Limb (tissue), 2 donors: ENCODE data around the gene CAPN10.
"Not testable (repeated sequence)": the region's sequence is repeated elsewhere in the genome, so short reads cannot be mapped to it uniquely, and the experiment has no call there.

ENCODE experiments used
- DNase-seq, 2 donors: peaks; one replicate each; pipeline ENCODE4 v3.0.0-alpha.2; 2016; ENCODE audit errors: extremely low spot score in 2 of 2

Gene CAPN10

DNA sequence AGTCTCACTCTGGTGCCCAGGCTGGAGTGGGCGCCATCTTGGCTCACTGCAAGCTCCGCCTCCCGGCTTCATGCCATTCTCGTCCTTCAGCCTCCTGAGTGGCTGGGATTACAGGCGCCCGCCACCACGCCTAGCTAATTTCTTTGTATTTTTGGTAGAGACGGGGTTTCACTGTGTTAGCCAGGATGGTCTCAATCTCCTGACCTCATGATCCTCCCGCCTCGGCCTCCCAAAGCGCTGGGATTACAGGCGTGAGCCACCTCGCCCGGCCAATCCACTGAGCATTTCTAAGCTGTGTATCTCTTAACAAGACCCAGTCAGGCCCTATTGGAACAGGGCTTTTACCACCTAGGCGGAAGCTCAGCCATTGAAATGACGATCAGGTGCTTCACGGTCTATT lies 23.3 kb upstream of the CAPN10 start:
- DNase-seq: not testable (repeated sequence)

DNA sequence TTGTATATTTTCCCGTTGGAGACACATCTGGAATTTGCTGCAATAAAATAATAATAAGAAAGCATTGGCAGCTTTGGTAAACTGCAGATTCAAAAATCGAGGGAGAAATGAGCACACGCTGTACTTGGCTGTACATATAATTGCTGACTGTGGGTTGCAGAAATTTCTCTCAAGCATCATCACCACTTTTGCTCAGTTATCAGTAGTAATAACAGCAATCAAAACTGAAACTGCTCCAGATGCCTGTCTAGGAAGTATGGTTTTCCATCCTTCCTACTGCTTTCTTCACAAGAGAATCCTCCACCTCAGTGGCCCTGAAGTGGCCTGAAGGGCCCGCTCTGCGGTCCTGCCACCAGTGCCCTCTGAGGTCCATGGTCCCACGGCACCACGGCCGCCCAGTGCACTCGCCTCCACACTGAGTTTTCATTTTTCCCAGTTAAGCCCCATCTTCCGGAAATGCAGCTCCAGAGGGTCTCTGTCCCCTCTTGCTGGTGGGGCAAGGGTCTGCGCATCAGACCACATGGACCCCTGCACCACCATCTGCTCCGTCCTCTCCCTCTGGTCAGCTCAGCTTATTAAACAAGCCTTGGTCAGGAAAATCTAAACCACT lies 22.5 kb upstream of the CAPN10 start:
- no peak for DNase-seq

DNA sequence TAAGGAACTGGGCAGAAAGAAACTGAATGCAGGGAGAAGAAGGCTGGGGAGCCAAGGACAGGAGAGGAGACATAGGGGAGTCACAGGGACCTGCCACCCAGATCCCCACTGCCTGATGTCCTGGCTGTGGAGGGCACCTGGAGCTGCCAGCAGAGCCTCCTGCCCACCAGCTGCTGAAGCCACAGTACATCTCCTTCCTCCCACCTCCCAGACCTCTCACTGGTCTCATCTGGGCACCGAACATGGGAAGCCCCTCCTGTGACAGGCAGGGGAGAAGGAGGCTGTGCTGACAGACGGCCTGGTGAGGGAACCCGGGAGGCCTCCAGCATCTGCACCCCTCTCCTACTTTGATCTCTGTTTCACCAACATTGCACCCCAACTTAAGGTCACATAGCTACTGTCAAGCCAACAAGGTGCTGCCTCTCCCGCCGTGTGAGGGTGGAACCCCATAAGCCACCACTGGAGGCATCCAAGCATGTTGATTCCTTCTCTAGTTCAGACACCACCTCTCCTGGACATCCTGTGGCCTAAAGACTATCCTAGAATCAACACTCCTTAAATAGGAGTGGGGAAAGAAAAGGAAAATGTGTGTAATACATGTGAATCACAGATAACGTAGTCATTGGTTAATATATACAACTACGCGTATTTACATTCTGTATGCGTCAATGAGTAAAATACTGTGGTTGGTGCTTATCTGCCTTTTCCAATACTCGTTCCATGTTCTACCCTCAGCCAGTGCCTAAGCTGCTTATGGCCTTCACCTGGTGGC lies 21.8 kb upstream of the CAPN10 start:
- DNase-seq: no peak

DNA sequence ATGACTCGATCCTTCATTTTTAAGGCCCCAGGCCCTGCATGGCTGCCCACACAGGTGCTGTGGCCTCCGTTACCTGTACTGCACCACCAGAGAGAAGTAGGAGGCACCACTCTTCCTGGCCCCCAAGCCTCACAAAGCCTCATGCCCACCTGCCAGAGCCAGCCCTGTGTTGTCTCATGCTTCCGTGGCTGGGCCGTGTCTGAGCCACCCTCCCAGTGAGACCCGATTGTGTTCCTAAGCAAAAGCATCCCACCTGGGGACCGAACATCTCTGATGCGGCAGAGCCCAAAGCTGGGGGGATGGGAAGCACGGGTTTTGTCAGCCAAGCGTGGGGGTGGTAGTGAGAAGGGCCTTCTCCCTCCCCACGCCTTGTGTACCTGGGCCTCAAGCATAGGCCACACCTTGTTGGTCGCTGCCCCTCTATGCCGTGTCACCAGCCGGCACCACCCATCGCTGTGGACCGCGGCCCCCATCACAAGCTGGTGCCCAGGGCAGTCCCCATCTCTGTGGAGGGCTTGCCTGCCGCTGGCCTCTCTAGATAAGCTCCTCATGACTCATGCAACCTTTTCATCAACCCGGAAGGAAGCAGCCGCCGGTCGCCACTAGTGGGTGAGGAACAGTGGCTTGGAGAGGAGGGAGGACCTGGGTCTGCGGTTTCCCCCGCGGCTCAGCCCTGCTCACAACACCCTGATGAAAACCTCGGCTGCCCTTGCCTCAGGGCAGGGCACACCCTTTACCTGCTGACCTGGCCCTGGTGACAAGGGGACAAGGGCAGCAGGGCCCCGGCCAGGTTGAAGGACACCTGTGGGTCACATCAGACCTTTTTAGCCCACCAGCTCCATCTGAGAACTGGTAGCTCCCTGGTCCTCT lies 21.0 kb upstream of the CAPN10 start:
- DNase-seq: peak in 1 of 2 donors; percentile 40

DNA sequence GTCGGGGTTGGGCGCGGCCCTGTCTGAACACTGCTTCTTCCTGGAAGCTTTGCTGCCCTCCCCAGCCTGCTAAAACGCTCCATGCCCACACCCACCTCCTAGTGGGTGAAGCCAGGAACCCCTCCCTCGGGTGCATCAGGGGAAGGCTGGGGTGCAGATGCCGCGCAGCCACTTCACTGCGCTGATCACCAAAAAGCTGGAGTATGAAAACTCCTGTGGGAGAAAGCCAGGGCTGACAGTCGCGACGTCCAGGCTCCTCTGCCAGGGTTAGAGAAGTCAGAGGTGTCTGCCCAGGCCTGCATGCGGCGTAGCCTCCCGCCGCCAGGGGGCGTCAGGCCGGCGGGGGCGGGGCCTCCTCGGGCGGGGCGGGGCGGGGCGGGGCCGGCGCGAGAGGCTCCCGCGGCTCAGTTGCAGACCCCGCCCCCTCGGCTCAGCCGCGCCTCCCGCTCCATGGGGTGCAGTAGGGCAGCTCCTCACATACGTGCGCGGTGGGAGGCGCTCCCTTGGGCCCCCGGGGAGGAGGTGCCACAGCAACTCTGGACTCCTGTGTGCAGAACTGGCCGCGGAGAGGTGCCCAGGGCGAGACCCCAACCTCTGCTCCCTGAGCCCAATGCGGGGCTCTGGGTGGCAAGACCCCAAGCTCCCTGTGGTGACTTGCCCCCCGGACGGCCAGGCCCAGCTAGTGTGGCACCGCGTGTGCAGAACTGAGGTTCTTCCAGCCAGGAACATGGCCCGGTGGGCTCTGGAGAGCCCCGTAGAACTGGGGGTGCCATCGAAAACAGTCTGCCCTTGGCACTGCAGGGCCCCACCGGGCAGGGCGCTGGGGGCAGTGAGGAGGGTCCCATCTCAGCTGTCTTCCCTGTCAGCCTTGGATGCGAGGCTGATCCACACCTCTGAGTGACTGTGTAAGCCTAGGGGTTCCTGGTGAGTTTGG lies 20.1 kb upstream of the CAPN10 start:
- DNase-seq: peak; percentile 64 to 88

- no peak for DNase-seq
These were observed 19.2 kb upstream of the CAPN10 start for GRCh38 chr2:240567137-240567871.

DNA sequence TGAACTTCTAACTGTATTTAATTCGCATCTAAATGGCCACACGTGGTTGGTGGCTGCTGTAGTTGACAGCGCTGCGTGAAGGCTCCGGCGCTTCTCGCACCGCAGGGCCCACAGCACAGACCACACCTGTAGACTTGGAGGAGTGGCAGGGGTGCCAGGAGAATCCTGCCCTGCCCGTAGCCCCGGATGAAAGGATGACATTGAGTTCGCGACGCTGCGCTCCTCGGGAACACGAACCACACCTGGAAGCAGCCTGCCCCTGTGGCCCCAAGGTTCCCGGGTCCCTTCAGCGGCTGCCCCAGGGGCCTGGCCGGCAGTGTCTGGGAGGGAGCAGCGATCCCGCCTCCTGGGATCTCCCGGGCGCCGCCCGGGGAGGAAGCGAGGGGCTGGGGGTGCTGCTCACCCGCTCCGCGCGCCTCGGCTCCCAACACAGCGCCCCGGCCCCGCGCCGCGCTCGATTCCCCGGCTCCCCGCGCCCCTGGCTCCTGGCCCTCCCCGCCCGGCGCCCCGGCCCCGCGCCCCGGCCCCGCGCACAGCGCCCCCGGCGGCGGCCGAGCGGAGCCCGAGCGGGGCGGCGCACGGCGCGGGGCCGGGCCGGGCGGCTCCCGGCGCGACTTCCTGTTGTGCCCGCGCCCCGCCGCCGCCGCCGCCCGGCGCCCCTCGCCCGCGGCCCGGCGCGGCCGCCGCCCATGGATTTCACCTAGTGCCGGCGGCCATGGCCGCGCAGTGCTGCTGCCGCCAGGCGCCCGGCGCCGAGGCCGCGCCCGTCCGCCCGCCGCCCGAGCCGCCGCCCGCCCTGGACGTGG lies 18.5 kb upstream of the CAPN10 start, which contains the start of gene RNPEPL1:
TSS of gene RNPEPL1 (plus strand) at position 613 of the 806 bp plus-strand sequence. CDS start at position 716, 103 bp downstream.
- DNase-seq: peak in 1 of 2 donors; percentile 60

GRCh38 chr2:240568678-240569522 lies 17.6 kb upstream of the CAPN10 start:
- peak; percentile 70 to 83 for DNase-seq

DNA sequence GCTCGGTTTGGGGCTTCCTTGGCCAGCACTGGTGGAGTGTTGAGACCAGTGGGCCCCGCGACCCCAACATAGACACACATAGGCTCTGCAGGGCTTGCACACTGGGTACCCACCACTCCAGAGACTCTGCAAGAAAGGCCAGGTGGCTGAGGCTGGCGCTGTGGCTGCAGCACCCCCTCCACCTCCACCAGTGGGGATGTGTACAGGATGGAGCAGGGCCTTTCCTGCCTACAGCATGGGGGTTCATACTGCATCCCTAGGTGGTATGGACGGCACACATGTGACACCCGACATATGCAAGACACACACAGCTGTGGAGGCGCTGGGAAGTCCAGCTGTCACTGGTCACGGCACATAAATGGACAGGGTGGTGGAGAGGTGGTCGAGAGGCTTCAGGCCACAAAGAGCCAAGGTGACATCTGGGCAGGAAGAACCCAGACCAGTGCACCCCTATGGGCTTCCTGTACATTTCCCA lies 17.0 kb upstream of the CAPN10 start:
- DNase-seq: no peak

DNA sequence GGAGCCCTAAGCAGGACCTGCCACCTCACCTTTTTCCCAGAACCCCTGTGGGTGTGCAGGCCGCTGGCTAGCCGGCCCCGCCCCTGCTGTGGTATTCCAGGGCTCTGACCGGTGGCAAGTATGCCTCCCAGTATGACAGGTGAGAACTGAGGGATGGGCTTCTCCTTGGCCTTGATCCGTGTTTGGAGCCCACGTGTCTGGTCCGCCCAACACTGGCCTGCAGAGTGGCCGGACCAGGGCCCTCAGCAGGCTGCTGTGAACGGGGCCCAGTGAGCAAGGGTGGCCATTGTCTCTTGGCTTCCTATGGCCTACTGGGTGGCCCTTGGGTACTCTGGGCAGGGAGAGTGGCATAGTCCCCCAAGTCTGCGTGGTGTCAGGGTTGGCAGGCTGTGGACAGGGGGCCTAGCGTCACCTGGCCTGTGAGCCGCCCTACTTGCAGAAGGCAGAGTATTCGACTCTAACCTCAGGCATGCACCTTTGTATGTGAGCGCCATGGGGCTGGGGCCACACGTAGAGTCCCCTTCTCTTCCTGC lies 16.5 kb upstream of the CAPN10 start:
- no peak for DNase-seq

DNA sequence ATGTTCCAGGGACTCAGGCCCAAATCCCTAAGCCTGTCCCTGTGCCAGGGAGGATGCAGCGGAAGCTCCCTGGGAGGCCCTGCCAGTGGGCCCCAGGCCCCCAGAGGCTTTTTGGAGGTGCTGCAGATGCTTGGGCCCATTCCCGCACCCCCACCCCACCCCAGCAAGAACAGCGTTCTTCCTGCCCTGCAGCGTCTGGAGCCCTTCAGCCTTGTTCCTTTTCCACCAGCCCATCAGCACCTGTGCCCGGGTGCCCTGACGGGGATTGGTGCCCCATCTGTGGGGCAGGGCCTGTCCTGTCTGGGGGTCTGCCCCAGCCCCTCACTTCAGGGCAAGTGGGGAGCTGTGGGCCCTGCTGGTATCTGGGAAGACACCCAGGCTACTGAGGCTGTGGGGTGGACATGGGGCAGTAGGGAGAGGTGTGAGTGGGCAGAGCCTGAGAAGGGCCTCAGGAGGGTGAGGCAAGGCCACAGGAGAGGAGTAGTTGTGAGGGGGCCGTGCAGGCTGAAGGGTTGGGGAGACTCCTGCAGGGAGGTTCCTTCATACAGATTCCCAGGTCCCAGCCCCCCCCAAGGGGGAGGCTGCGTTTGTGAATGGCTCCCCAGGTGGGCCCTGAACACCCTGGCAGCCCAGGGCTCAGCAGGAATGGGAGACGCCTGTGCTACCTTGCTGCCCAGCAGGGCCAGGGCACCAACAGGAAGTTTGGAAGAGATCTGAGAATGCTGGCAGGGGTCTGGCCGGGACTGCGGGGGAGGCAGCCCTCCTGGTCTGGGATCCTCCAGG lies 15.8 kb upstream of the CAPN10 start:
- DNase-seq: no peak

- no peak for DNase-seq
These were observed 15.1 kb upstream of the CAPN10 start for GRCh38 chr2:240571314-240571973.

- no peak for DNase-seq
These were observed 14.1 kb upstream of the CAPN10 start for GRCh38 chr2:240572141-240573031.

- no peak for DNase-seq
These were observed 13.4 kb upstream of the CAPN10 start for GRCh38 chr2:240573071-240573515.

DNA sequence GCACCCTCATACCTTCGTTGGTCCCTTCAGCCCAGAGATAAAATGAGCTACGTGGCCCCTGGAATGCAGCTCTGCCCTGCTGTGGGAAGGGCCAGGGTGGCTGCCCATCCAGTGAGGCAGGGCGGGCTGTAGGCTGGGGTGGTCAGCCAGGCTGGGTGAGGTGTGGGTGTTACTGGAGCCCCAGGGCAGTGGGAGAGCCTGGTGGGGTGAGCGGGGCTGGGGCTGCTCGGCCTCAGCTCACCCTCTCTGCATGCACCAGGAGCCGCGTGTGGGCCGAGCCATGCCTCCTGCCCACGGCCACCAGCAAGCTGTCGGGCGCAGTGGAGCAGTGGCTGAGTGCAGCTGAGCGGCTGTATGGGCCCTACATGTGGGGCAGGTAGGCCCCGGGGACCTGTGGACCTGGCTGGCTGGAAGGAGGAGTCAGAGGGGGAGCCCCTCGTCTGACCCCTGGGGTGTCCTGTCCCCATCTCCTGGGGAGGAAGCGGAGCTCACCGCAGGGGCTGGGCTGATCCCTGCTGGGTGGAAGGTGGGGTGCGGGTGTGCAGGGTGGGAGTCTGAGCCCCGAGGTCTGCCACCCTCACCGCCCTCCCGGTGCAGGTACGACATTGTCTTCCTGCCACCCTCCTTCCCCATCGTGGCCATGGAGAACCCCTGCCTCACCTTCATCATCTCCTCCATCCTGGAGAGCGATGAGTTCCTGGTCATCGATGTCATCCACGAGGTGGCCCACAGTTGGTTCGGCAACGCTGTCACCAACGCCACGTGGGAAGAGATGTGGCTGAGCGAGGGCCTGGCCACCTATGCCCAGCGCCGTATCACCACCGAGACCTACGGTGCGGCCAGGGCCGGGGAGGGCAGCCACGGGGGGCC lies 12.8 kb upstream of the CAPN10 start:
- no peak for DNase-seq
